Vagina (tissue), 2 donors: ENCODE measurements around the gene CREB5. TPM values are rescaled to one million over a fixed set of nuclear protein-coding genes. Genes with fewer than 3 reads are reported as not detected.

Experiments
- DNase-seq, 2 donors: peaks; one replicate each; pipeline ENCODE4 v3.0.0-alpha.2; 2017; ENCODE audit errors: extremely low spot score in 2 of 2
- H3K27ac ChIP-seq: fragments of 200-600 bp; sonication (generic); one replicate; pipeline ENCODE4 v1.5.1; 2019
- H3K27me3 ChIP-seq: fragments of 200-600 bp; sonication (generic); one replicate; pipeline ENCODE4 v1.5.1; 2019
- H3K36me3 ChIP-seq, 2 donors: fragments of 200-600 bp; sonication (generic); one replicate each; pipeline ENCODE4 v1.5.1; 2017 to 2019
- H3K4me1 ChIP-seq: fragments of 200-600 bp; sonication (generic); one replicate; pipeline ENCODE4 v1.5.1; 2019
- H3K4me3 ChIP-seq, 2 donors: fragments of 200-600 bp; sonication (generic); 1 replicate in 1 of 2; 2 replicates in 1 of 2; pipeline ENCODE4 v1.5.1; 2016 to 2019
- H3K9me3 ChIP-seq: fragments of 200-600 bp; sonication (generic); one replicate; pipeline ENCODE4 v1.5.1; 2019
- POLR2A ChIP-seq, 2 donors: fragments of 450-650 bp; IDR thresholded peaks; one replicate each; pipeline ENCODE4 v1.6.1; 2017; ENCODE audit warnings: antibody characterized with exemption in 2 of 2, mild to moderate bottlenecking in 2 of 2, moderate library complexity in 2 of 2
- POLR2AphosphoS5 ChIP-seq, 2 donors: sonication (generic); formaldehyde crosslinking; IDR thresholded peaks; one replicate each; pipeline ENCODE4 v1.9.0; 2017; ENCODE audit warnings: antibody characterized with exemption in 2 of 2, mild to moderate bottlenecking in 2 of 2, low read depth in 1 of 2; ENCODE audit not compliant: insufficient read depth in 1 of 2
- intact Hi-C: fragments of 100-400 bp; cut with DNase I; formaldehyde crosslinking; loops from one replicate; pipeline ENCODE4 v1.15.1; 2023
- total RNA-seq: library from RNA; depleted of rRNA; stranded (reverse); fragments of >200 nt; gene quantifications from one replicate; pipeline ENCODE4 v1.2.3, GENCODE V29; 2016
- TF ChIP-seq, protein P1 (sequence below), 3 experiments: fragments of 450-650 bp in 2 of 3; fragments of 200-600 bp in 1 of 3; sonication (generic) in 1 of 3; IDR thresholded peaks; one replicate each; pipeline ENCODE4 v1.5.1; 2017 to 2019; ENCODE audit warnings: antibody characterized with exemption in 3 of 3, mild to moderate bottlenecking in 2 of 3, moderate library complexity in 2 of 3

CREB5 gene
- total RNA-seq, 1 donor from 2014 or later, result 23.1 TPM

DNA sequence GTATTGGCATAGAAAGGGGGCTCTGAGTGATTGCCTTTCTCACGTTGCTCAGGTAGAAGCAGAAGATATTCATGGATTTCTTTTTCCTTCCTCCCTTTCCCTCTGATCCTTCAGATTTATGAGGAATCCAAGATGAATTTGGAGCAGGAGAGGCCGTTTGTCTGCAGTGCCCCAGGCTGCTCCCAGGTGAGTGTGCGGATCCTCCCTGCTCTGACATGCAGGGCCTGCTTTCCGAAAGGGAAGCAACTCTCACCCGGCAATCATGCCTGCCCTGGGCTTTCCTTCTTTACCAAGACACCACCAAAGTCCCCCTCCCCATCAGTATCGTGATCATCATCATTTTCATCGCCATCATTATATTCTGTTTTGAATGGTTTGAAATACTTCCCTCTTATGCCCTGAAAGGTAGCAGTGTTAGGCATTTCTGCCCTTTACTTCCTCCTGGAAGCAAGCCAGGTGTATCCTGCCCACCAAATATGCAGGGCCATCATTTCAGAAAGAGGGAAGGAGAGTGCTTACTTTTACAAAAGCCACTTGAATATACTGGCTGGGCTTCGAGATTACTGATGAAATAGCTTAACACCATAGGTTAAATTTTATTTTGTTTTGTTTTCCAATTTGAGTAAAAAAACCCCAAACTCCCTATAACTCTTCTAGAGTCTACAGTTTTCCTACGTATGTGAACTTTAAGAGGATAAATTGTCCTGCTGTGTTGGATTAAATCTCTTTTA is 75.9 kb downstream of the CREB5 start:
- no peaks in the 10 kb centered on the region for H3K4me1 ChIP-seq
- H3K36me3 ChIP-seq, result no peaks in the 10 kb centered on the region
- no peak overlapping the region for H3K4me3 ChIP-seq
- DNase-seq, result no peak
- no peak for TF ChIP-seq POLR2AphosphoS5 (IDR thresholded peaks at IDR 0.05; ENCODE audit: insufficient read depth in 1 of 2, low read depth in 1 of 2)
- TF ChIP-seq, protein P1, sequence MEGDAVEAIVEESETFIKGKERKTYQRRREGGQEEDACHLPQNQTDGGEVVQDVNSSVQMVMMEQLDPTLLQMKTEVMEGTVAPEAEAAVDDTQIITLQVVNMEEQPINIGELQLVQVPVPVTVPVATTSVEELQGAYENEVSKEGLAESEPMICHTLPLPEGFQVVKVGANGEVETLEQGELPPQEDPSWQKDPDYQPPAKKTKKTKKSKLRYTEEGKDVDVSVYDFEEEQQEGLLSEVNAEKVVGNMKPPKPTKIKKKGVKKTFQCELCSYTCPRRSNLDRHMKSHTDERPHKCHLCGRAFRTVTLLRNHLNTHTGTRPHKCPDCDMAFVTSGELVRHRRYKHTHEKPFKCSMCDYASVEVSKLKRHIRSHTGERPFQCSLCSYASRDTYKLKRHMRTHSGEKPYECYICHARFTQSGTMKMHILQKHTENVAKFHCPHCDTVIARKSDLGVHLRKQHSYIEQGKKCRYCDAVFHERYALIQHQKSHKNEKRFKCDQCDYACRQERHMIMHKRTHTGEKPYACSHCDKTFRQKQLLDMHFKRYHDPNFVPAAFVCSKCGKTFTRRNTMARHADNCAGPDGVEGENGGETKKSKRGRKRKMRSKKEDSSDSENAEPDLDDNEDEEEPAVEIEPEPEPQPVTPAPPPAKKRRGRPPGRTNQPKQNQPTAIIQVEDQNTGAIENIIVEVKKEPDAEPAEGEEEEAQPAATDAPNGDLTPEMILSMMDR (IDR thresholded peaks at IDR 0.05), result no peak
- no peak for TF ChIP-seq POLR2A (IDR thresholded peaks at IDR 0.05)
- no peaks in the 10 kb centered on the region for H3K9me3 ChIP-seq
- intact Hi-C loops, result no loop called here
- no peaks in the 10 kb centered on the region for H3K27me3 ChIP-seq
- H3K27ac ChIP-seq, result no peak overlapping the region

DNA sequence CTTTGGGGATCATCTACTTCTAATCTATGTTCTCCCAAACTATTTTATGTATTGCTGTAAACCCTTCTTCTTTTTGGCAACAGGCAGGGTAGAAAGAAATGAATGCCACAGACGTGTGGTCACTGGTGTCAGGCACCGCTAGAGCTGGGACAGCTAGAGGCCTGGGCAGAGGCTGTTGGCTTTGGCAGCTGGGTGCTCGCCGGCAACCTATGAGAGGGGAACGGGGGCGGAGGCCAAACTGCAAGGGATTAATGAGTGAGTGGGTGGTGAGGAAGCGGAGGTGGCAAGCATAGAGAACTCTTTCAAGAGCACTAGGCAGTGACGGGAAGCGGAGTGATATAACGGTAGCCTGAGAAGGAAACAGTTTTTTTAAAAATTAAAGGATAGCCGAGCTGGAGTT is 78.5 kb downstream of the CREB5 start:
- no peaks in the 10 kb centered on the region for H3K27me3 ChIP-seq
- DNase-seq, result no peak
- intact Hi-C loops, result no loop called here
- no peaks in the 10 kb centered on the region for H3K4me1 ChIP-seq
- H3K9me3 ChIP-seq, result no peaks in the 10 kb centered on the region
- no peaks in the 10 kb centered on the region for H3K36me3 ChIP-seq
- TF ChIP-seq POLR2AphosphoS5 (IDR thresholded peaks at IDR 0.05; ENCODE audit: insufficient read depth in 1 of 2, low read depth in 1 of 2) (no peak), POLR2A (IDR thresholded peaks at IDR 0.05) (no peak)
- TF ChIP-seq, protein P1 (IDR thresholded peaks at IDR 0.05), result no peak
- H3K27ac ChIP-seq, result no peak overlapping the region
- no peak overlapping the region for H3K4me3 ChIP-seq

DNA sequence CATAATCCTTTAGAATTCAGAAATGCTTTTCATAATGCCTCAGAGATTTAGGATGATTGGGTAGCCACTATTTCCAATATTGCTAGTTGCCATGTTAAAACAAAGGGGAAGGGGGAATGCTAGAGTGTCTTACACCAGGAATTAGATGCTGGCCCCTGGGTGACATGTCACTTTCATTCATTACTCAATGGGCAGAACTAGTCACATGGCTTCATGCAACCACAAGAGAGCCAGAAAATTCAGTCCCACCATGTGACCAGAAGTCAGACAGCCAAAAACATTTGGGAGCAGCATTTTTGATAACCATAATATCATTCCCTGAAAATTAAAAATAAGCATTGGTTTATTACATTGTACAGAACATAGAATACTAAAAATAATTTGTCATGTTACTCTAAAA is 81.2 kb downstream of the CREB5 start:
- DNase-seq, result no peak
- H3K9me3 ChIP-seq, result no peaks in the 10 kb centered on the region
- no peak for TF ChIP-seq POLR2AphosphoS5 (IDR thresholded peaks at IDR 0.05; ENCODE audit: insufficient read depth in 1 of 2, low read depth in 1 of 2)
- no peak for TF ChIP-seq POLR2A (IDR thresholded peaks at IDR 0.05)
- TF ChIP-seq, protein P1 (IDR thresholded peaks at IDR 0.05), result no peak
- H3K4me3 ChIP-seq, result no peak overlapping the region
- no peaks in the 10 kb centered on the region for H3K36me3 ChIP-seq
- no peak overlapping the region for H3K27ac ChIP-seq
- no peaks in the 10 kb centered on the region for H3K4me1 ChIP-seq
- intact Hi-C loops, result no loop called here
- no peaks in the 10 kb centered on the region for H3K27me3 ChIP-seq

DNA sequence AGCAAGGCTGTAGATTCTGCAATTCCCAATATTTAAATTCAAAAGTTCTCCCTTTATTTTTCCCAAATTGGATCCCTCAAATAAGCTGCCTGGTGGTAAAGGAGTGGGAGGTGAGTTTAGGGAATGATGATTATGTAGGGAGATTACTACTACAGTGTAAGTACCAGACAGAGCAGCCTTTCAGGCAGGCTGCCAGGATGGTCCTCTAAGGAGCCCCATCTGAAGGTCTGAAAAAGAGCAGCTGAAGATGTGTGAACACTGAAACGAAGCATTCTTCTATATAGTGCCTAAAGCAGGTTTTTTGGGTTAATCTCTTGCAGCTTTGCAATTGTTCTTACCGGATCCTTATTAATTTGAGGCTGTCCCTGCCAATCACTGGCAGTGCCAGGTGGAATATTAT is 84.7 kb downstream of the CREB5 start:
- DNase-seq, result no peak
- H3K27ac ChIP-seq, result no peak overlapping the region
- TF ChIP-seq POLR2A (IDR thresholded peaks at IDR 0.05) (no peak), POLR2AphosphoS5 (IDR thresholded peaks at IDR 0.05; ENCODE audit: insufficient read depth in 1 of 2, low read depth in 1 of 2) (no peak)
- TF ChIP-seq, protein P1 (IDR thresholded peaks at IDR 0.05), result no peak
- no peak overlapping the region for H3K4me3 ChIP-seq
- intact Hi-C loops, result no loop called here
- no peaks in the 10 kb centered on the region for H3K4me1 ChIP-seq
- H3K9me3 ChIP-seq, result no peaks in the 10 kb centered on the region
- H3K27me3 ChIP-seq, result no peaks in the 10 kb centered on the region
- H3K36me3 ChIP-seq, result no peaks in the 10 kb centered on the region

DNA sequence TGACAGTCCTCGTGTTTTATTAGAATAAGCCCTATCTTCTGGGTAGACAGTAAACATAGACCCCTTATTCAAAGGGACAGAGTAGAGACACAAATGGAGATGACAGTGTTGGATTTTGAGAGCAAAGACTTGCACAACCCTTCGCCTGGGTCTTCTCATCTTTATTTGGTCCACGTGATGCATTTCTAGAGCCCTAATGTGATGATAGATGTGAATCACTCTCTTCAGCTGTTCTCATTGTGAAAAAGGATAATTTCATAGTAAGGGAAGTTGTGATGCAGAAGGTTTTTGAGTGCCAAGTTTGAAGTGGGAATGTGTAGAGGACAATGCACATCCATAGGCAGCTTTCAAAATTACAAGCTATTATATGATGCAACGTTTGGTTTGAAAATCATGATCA is 86.3 kb downstream of the CREB5 start:
- Histone ChIP-seq H3K9me3 (no peaks in the 10 kb centered on the region), H3K27ac (no peak overlapping the region), H3K36me3 (no peaks in the 10 kb centered on the region), H3K27me3 (no peaks in the 10 kb centered on the region), H3K4me1 (no peaks in the 10 kb centered on the region), H3K4me3 (no peak overlapping the region)
- TF ChIP-seq, protein P1 (IDR thresholded peaks at IDR 0.05), result no peak
- TF ChIP-seq POLR2A (IDR thresholded peaks at IDR 0.05), result no peak
- TF ChIP-seq POLR2AphosphoS5 (IDR thresholded peaks at IDR 0.05; ENCODE audit: insufficient read depth in 1 of 2, low read depth in 1 of 2), result no peak
- no peak for DNase-seq
- intact Hi-C loops, result no loop called here
